ENCODE measurements around the gene FAM89B.

DNA sequence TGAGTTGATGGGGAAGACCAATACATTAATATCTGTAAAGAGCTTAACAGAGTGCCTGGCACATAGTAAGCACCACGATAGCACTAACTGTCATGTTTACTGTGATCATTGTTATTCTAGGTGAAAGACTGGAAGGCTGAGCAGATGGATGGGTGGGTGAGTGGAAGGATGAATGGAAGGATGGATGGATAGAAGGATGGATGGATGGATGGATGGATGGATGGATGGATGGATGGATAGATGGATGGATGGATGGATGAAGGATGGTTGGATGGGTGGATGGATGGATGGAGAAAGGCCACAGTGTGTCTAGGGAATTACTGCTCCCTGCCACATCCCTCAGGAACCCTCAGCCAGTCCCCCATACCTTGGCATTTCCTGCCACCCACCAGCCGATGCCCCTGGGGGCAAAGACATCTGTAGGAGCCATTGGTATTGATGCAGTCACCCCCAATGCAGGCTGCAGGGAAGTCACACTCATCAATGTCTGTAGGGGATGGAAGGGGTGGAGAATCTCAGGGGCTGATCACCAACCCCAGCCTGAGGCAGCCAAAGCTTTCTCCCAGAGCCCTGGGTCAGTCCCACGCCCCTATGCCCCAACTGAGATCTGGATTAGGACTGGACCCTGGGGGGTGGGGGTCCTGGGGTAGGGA, 29.5 kb upstream of the FAM89B start:
- TF ChIP-seq CTCF (IDR thresholded peaks at IDR 0.05) (no peak), POLR2A (IDR thresholded peaks at IDR 0.05) (no peak)
